ENCODE results near the gene LMOD1.

DNA sequence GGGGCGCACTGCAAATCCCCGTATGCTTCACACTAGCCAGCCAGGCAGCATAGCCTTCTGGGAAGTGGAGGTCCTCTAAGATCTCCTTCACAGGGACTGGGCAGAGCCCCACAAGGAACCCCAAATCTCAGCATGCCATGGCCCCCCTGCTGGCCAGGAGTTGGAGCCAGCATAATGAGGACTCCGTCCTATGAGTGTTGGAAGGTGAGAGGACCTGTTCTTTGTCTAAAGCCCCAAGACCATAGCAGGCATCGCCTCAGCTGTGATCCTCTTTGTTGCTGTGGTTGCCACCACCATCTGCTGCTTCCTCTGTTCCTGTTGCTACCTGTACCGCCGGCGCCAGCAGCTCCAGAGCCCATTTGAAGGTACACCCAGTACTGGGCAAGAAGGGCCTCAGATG, 56.1 kb downstream of the LMOD1 start:
- TF ChIP-seq POLR2A (IDR thresholded peaks at IDR 0.05; ENCODE audit: low read length) (no peak), GATA1 (IDR thresholded peaks at IDR 0.05; ENCODE audit: low read depth, low read length) (no peak)
